Breast epithelium (tissue), 3 donors: ENCODE results near the gene BTBD17.

Experiments
- CTCF ChIP-seq, 3 donors: fragments of 450-650 bp; IDR thresholded peaks; one replicate each; pipeline ENCODE4 v1.5.1; 2016 to 2017; ENCODE audit warnings: antibody characterized with exemption in 3 of 3, mild to moderate bottlenecking in 3 of 3, moderate library complexity in 3 of 3
- POLR2A ChIP-seq: fragments of 450-650 bp; IDR thresholded peaks from one replicate; pipeline ENCODE4 v1.6.1; 2016; ENCODE audit warnings: antibody characterized with exemption, mild to moderate bottlenecking, moderate library complexity

- no peak for TF ChIP-seq CTCF (IDR thresholded peaks at IDR 0.05)
- TF ChIP-seq POLR2A = no peak
Observed at GRCh38 chr17:74362810-74363498, 1.3 kb upstream of the BTBD17 start.
